Brain microvascular endothelial cell (primary cell): ENCODE results near the gene COL6A5.

ENCODE experiments used
- DNase-seq: peaks from one replicate; pipeline ENCODE4 v3.0.0-alpha.2; 2020
- H3K27ac ChIP-seq: fragments of 250-450 bp; sonication (Bioruptor Pico); 2 replicates; pipeline ENCODE4 v1.5.1; 2020; ENCODE audit warnings: mild to moderate bottlenecking, moderate library complexity
- H3K27me3 ChIP-seq: fragments of 250-450 bp; sonication (Bioruptor Pico); replicated peaks from 2 replicates; pipeline ENCODE4 v1.5.1; 2020; ENCODE audit warnings: mild to moderate bottlenecking
- H3K36me3 ChIP-seq: fragments of 250-450 bp; sonication (Bioruptor Pico); replicated peaks from 2 replicates; pipeline ENCODE4 v1.5.1; 2020; ENCODE audit warnings: mild to moderate bottlenecking
- H3K4me3 ChIP-seq: 2 replicates; pipeline ENCODE4 v1.5.1; 2011; ENCODE audit warnings: low read depth, mild to moderate bottlenecking, control low read depth, low read length, moderate library complexity
- CTCF ChIP-seq: IDR thresholded peaks from 2 replicates; pipeline ENCODE4 v1.5.1; 2011; ENCODE audit warnings: low read depth, mild to moderate bottlenecking, moderate library complexity, low read length, control low read depth, inconsistent platforms; ENCODE audit errors: missing control alignments
- in situ Hi-C: cut with HindIII; loops from 2 replicates; pipeline ENCODE4 v1.10.0; 2017; ENCODE audit warnings: low sequenced_read_pairs, low pct_ligation_motif_present

Gene COL6A5

DNA sequence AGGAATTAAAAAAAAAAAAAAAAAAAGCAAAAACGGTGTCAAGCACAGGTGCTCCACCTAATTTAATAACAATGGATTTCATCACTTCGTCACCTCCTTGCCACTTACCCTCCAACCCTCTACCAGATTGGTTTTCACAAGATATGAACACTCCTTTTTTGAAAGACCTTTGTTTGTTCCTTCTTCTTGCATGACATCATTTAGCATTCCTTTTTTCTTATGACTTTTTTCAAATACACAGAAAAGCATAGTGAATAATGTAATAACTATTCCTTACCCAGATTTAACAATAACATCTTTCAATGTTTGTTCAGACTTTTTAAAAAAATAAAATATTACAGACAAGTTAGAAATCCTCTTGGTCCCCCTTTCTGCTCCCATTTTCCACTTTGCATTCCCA, 187.8 kb downstream of the COL6A5 start:
- Histone ChIP-seq H3K27me3 (no peaks in the 10 kb centered on the region), H3K36me3 (no peaks in the 10 kb centered on the region), H3K27ac (no peak overlapping the region), H3K4me3 (no peak overlapping the region)
- in situ Hi-C loops, result no loop called here
- DNase-seq, result no peak
- TF ChIP-seq CTCF, result no peak
